PFSK-1 (cell line): ENCODE results near the gene NPAT.

Source experiments
- POLR2AphosphoS5 ChIP-seq: IDR thresholded peaks from 2 replicates; pipeline ENCODE4 v1.6.1; 2012; ENCODE audit warnings: low read depth, mild to moderate bottlenecking, control low read depth, low read length, moderate library complexity
- SIN3A ChIP-seq: IDR thresholded peaks from 2 replicates; pipeline ENCODE4 v1.6.1; 2012; ENCODE audit warnings: mild to moderate bottlenecking, low read length, moderate library complexity, borderline replicate concordance; ENCODE audit not compliant: insufficient read depth
- TAF1 ChIP-seq: IDR thresholded peaks from 2 replicates; pipeline ENCODE4 v1.6.1; 2012; ENCODE audit warnings: low read length, control low read depth, borderline replicate concordance; ENCODE audit not compliant: insufficient read depth
- TF ChIP-seq, protein P1 (sequence below), 2 experiments: IDR thresholded peaks; 2 replicates each; pipeline versions ENCODE4 v1.6.1 to v1.8.0; 2011 to 2012; ENCODE audit warnings: low read depth in 2 of 2, low read length in 2 of 2, control low read depth in 1 of 2, inconsistent platforms in 1 of 2, mild to moderate bottlenecking in 1 of 2, moderate library complexity in 1 of 2; ENCODE audit not compliant: insufficient read depth in 1 of 2

DNA sequence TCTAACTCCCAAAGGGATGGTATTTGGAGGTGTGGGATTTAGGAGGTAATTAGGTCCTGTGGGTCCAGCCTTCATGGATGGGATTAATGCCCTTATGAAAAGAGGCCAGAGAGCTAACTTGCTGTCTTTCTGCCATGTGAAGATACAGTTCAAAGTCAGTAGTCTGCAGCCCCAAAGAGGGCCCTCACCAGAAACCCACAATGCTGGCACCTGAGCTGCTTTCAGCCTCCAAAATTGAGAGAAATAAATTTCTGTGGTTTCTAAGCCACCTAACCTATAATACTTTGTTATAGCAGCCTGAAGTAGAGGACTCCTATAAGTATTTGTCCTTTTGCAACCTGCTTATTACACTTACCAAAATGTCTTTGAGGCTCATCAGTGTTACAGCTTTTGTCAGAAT is 16.6 kb upstream of the NPAT start:
- no peak for TF ChIP-seq SIN3A
- no peak for TF ChIP-seq POLR2AphosphoS5
- TF ChIP-seq, protein P1, sequence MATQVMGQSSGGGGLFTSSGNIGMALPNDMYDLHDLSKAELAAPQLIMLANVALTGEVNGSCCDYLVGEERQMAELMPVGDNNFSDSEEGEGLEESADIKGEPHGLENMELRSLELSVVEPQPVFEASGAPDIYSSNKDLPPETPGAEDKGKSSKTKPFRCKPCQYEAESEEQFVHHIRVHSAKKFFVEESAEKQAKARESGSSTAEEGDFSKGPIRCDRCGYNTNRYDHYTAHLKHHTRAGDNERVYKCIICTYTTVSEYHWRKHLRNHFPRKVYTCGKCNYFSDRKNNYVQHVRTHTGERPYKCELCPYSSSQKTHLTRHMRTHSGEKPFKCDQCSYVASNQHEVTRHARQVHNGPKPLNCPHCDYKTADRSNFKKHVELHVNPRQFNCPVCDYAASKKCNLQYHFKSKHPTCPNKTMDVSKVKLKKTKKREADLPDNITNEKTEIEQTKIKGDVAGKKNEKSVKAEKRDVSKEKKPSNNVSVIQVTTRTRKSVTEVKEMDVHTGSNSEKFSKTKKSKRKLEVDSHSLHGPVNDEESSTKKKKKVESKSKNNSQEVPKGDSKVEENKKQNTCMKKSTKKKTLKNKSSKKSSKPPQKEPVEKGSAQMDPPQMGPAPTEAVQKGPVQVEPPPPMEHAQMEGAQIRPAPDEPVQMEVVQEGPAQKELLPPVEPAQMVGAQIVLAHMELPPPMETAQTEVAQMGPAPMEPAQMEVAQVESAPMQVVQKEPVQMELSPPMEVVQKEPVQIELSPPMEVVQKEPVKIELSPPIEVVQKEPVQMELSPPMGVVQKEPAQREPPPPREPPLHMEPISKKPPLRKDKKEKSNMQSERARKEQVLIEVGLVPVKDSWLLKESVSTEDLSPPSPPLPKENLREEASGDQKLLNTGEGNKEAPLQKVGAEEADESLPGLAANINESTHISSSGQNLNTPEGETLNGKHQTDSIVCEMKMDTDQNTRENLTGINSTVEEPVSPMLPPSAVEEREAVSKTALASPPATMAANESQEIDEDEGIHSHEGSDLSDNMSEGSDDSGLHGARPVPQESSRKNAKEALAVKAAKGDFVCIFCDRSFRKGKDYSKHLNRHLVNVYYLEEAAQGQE (IDR thresholded peaks at IDR 0.05; ENCODE audit: insufficient read depth in 1 of 2, low read depth in 2 of 2, low read length in 2 of 2): no peak
- TF ChIP-seq TAF1: no peak
